HL-60 (cell line): Measurements from ENCODE around the gene AP5M1.

Experiments used
- DNase-seq, 2 experiments: peaks; one replicate each; pipeline ENCODE4 v3.0.0-alpha.2; 2010 to 2020; ENCODE audit warnings: low read depth in 1 of 2, low spot score in 1 of 2
- H3K27ac ChIP-seq: fragments of 250-450 bp; sonication (Bioruptor Pico); replicated peaks from 2 replicates; pipeline ENCODE4 v1.5.1; 2020; ENCODE audit warnings: mild to moderate bottlenecking, moderate library complexity
- H3K27me3 ChIP-seq: fragments of 250-450 bp; sonication (Bioruptor Pico); 2 replicates; pipeline ENCODE4 v1.5.1; 2021; ENCODE audit warnings: mild to moderate bottlenecking, moderate library complexity; ENCODE audit not compliant: insufficient read depth, poor library complexity, severe bottlenecking
- H3K4me3 ChIP-seq: replicated peaks from 2 replicates; pipeline ENCODE4 v1.5.1; 2011; ENCODE audit warnings: mild to moderate bottlenecking, control low read depth, low read length; ENCODE audit not compliant: insufficient read depth
- CTCF ChIP-seq: IDR thresholded peaks from one replicate; pipeline ENCODE4 v1.5.1; 2011; ENCODE audit warnings: low read length, control low read depth, inconsistent platforms; ENCODE audit not compliant: insufficient read depth
- GABPA ChIP-seq: IDR thresholded peaks from 2 replicates; pipeline ENCODE4 v1.6.1; 2012; ENCODE audit warnings: low read depth
- POLR2AphosphoS5 ChIP-seq: IDR thresholded peaks from 2 replicates; pipeline ENCODE4 v1.6.1; 2012; ENCODE audit warnings: low read depth
- REST ChIP-seq: IDR thresholded peaks from 2 replicates; pipeline ENCODE4 v1.6.1; 2012; ENCODE audit warnings: low read depth; ENCODE audit not compliant: insufficient replicate concordance
- SPI1 ChIP-seq: IDR thresholded peaks from 2 replicates; pipeline ENCODE4 v1.6.1; 2012; ENCODE audit warnings: low read depth, mild to moderate bottlenecking, borderline replicate concordance

AP5M1 gene

GRCh38 chr14:57290751-57291150 lies 22.0 kb downstream of the AP5M1 start:
- H3K27me3 ChIP-seq, result no peaks in the 10 kb centered on the region
- no peak overlapping the region for H3K4me3 ChIP-seq
- H3K27ac ChIP-seq, result no peak overlapping the region
- no peak for DNase-seq
- TF ChIP-seq CTCF (no peak), SPI1 (no peak), POLR2AphosphoS5 (no peak), REST (no peak), GABPA (no peak)

GRCh38 chr14:57291692-57292647 lies 23.2 kb downstream of the AP5M1 start:
- Histone ChIP-seq H3K27me3 (no peaks in the 10 kb centered on the region), H3K4me3 (no peak overlapping the region), H3K27ac (no peak overlapping the region)
- no peak for DNase-seq
- TF ChIP-seq SPI1 (no peak), POLR2AphosphoS5 (no peak), GABPA (no peak), CTCF (no peak), REST (no peak)

GRCh38 chr14:57293866-57294837 lies 25.4 kb downstream of the AP5M1 start:
- Histone ChIP-seq H3K4me3 (no peak overlapping the region), H3K27ac (no peak overlapping the region), H3K27me3 (no peaks in the 10 kb centered on the region)
- no peak for DNase-seq
- TF ChIP-seq SPI1 (no peak), CTCF (no peak), POLR2AphosphoS5 (no peak), GABPA (no peak), REST (no peak)
